Liver (tissue), 9 donors: Measurements from ENCODE around the gene PCDH9. TPM values are rescaled to one million over a fixed set of nuclear protein-coding genes. Genes with fewer than 3 reads are reported as not detected.

Experiments used
- DNase-seq: peaks from one replicate; pipeline ENCODE4 v3.0.0-alpha.2; 2017; ENCODE audit warnings: low spot score
- H3K27ac ChIP-seq, 2 donors: one replicate each; pipeline ENCODE4 v1.7.0; 2013; ENCODE audit warnings: inconsistent platforms in 2 of 2, low read length in 2 of 2, control low read depth in 1 of 2, low read depth in 1 of 2, mild to moderate bottlenecking in 1 of 2
- H3K27me3 ChIP-seq, 4 donors: one replicate each; pipeline versions ENCODE4 v1.6.1 to v1.7.0; 2013; ENCODE audit warnings: low read length in 3 of 4, inconsistent platforms in 1 of 4, mild to moderate bottlenecking in 1 of 4, moderate library complexity in 1 of 4; ENCODE audit not compliant: control insufficient read depth in 4 of 4, insufficient read depth in 4 of 4
- H3K36me3 ChIP-seq, 4 donors: one replicate each; pipeline versions ENCODE4 v1.6.1 to v1.7.0; 2013; ENCODE audit warnings: low read length in 3 of 4, mild to moderate bottlenecking in 3 of 4, low read depth in 1 of 4, moderate library complexity in 1 of 4; ENCODE audit not compliant: control insufficient read depth in 4 of 4, insufficient read depth in 3 of 4
- H3K4me1 ChIP-seq, 4 donors: one replicate each; pipeline versions ENCODE4 v1.6.1 to v1.7.0; 2013; ENCODE audit warnings: low read length in 3 of 4, mild to moderate bottlenecking in 3 of 4, moderate library complexity in 1 of 4; ENCODE audit not compliant: control insufficient read depth in 4 of 4, insufficient read depth in 4 of 4
- H3K4me3 ChIP-seq, 3 donors: one replicate each; pipeline versions ENCODE4 v1.6.1 to v1.7.0; 2013; ENCODE audit warnings: low read length in 3 of 3, control low read depth in 1 of 3, low read depth in 1 of 3, mild to moderate bottlenecking in 1 of 3
- H3K9ac ChIP-seq, 2 donors: one replicate each; pipeline ENCODE4 v1.7.0; 2013; ENCODE audit warnings: low read length in 2 of 2, mild to moderate bottlenecking in 2 of 2, moderate library complexity in 2 of 2, control low read depth in 1 of 2, low read depth in 1 of 2
- H3K9me3 ChIP-seq, 4 donors: one replicate each; pipeline versions ENCODE4 v1.6.1 to v1.7.0; 2013; ENCODE audit warnings: low read length in 3 of 4; ENCODE audit not compliant: control insufficient read depth in 4 of 4
- FOXA1 ChIP-seq: IDR thresholded peaks from 2 replicates; pipeline ENCODE4 v1.6.1; 2016; ENCODE audit warnings: antibody characterized with exemption
- FOXA2 ChIP-seq: IDR thresholded peaks from 2 replicates; pipeline ENCODE4 v1.6.1; 2016; ENCODE audit warnings: antibody characterized with exemption
- GABPA ChIP-seq, 2 donors: IDR thresholded peaks in 1 of 2; conservative IDR thresholded peaks in 1 of 2; 2 replicates each; pipeline ENCODE4 v1.6.1; 2016; ENCODE audit warnings: antibody characterized with exemption in 2 of 2, mild to moderate bottlenecking in 1 of 2, moderate library complexity in 1 of 2
- HNF4G ChIP-seq: IDR thresholded peaks from 2 replicates; pipeline ENCODE4 v1.6.1; 2016; ENCODE audit warnings: antibody characterized with exemption
- JUND ChIP-seq, 2 donors: IDR thresholded peaks; 2 replicates each; pipeline ENCODE4 v1.6.1; 2016; ENCODE audit warnings: antibody characterized with exemption in 2 of 2
- NR2F2 ChIP-seq: IDR thresholded peaks from 2 replicates; pipeline ENCODE4 v1.6.1; 2016; ENCODE audit warnings: antibody characterized with exemption
- RAD21 ChIP-seq, 2 donors: IDR thresholded peaks; 2 replicates each; pipeline ENCODE4 v1.6.1; 2016; ENCODE audit warnings: antibody characterized with exemption in 2 of 2, mild to moderate bottlenecking in 2 of 2
- SP1 ChIP-seq: IDR thresholded peaks from 2 replicates; pipeline ENCODE4 v1.6.1; 2018; ENCODE audit warnings: antibody characterized with exemption, mild to moderate bottlenecking
- YY1 ChIP-seq: IDR thresholded peaks from 2 replicates; pipeline ENCODE4 v1.6.1; 2016; ENCODE audit warnings: antibody characterized with exemption, mild to moderate bottlenecking
- WGBS: extraction: QIAGEN DNeasy Blood & Tissue Kit; methylation state at CpG from one replicate; pipeline ENCODE4 v1.1.7; 2013; 5-methylcytosine and 5-hydroxymethylcytosine counted together
- polyA plus RNA-seq, 2 donors: library from polyadenylated mRNA; stranded (reverse) in 1 of 2; unstranded in 1 of 2; fragments of 200-250 nt in 1 of 2; fragments of >200 nt in 1 of 2; fragmentation: Nextera tagmentation in 1 of 2; extraction: Ambion mirVana in 1 of 2; gene quantifications; one replicate each; pipeline versions ENCODE4 v1.2.1 to v1.2.3, GENCODE V29; 2013 to 2015
- total RNA-seq, 2 donors: library from RNA; depleted of rRNA; stranded (reverse); fragments of >200 nt; gene quantifications; one replicate each; pipeline ENCODE4 v1.2.3, GENCODE V29; 2014
- TF ChIP-seq, protein P1 (sequence below): IDR thresholded peaks from 2 replicates; pipeline ENCODE4 v1.6.1; 2016; ENCODE audit warnings: antibody characterized with exemption
- TF ChIP-seq, protein P2 (sequence below): IDR thresholded peaks from 2 replicates; pipeline ENCODE4 v1.6.1; 2016; ENCODE audit warnings: antibody characterized with exemption
- TF ChIP-seq, protein P3 (sequence below): fragments of 150-350 bp; IDR thresholded peaks from 2 replicates; pipeline ENCODE4 v1.5.1; 2017; ENCODE audit warnings: improper control_type of control experiment, low read depth, low read length; ENCODE audit not compliant: missing input control
- TF ChIP-seq, protein P4 (sequence below): IDR thresholded peaks from 2 replicates; pipeline ENCODE4 v1.6.1; 2016; ENCODE audit warnings: antibody characterized with exemption, mild to moderate bottlenecking
- donor health status: healthy.
- donor health status: healthy.
- donor health status: healthy.
- donor health status: healthy.
- donor health status: healthy.

Gene PCDH9
- total and polyA plus RNA-seq, 4 donors: 0.90 to 4.0 (median 2.2) TPM

DNA sequence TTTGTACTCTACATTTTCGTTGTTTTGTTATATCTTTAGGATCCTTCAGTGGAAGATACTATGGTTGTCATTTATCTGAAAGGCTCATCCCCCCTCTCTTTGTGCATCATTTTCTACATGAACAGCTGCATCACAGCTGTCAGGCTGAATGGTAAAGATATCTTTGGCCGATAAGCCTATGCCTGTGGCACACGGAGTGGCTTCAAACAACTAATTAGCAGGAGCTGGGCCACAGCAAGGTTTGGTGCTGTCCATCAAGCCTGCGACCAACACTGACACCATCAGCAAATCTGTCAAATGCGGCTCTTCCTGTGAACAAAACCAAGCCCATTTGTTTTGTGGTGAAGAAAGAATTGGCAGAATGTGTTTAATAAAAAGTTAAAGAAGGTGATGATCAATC lies 334.4 kb downstream of the PCDH9 start:
- no peaks in the 10 kb centered on the region for H3K4me1 ChIP-seq
- no peak for DNase-seq
- WGBS: 78% methylated on average over 5 of the region's 5 CpGs
- no peak overlapping the region for H3K9ac ChIP-seq
- no peak overlapping the region for H3K27ac ChIP-seq
- no peaks in the 10 kb centered on the region for H3K36me3 ChIP-seq
- no peaks in the 10 kb centered on the region for H3K9me3 ChIP-seq
- H3K4me3 ChIP-seq: no peak overlapping the region
- TF ChIP-seq NR2F2 (no peak), GABPA (IDR thresholded peaks at IDR 0.05 in 1 of 2, conservative IDR thresholded peaks at IDR 0.05 in 1 of 2) (no peak), HNF4G (no peak), FOXA2 (no peak), RAD21 (IDR thresholded peaks at IDR 0.05) (no peak)
- TF ChIP-seq, protein P1, sequence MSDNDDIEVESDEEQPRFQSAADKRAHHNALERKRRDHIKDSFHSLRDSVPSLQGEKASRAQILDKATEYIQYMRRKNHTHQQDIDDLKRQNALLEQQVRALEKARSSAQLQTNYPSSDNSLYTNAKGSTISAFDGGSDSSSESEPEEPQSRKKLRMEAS: no peak
- TF ChIP-seq, protein P2, sequence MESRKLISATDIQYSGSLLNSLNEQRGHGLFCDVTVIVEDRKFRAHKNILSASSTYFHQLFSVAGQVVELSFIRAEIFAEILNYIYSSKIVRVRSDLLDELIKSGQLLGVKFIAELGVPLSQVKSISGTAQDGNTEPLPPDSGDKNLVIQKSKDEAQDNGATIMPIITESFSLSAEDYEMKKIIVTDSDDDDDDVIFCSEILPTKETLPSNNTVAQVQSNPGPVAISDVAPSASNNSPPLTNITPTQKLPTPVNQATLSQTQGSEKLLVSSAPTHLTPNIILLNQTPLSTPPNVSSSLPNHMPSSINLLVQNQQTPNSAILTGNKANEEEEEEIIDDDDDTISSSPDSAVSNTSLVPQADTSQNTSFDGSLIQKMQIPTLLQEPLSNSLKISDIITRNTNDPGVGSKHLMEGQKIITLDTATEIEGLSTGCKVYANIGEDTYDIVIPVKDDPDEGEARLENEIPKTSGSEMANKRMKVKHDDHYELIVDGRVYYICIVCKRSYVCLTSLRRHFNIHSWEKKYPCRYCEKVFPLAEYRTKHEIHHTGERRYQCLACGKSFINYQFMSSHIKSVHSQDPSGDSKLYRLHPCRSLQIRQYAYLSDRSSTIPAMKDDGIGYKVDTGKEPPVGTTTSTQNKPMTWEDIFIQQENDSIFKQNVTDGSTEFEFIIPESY: no peak
- no peaks in the 10 kb centered on the region for H3K27me3 ChIP-seq

DNA sequence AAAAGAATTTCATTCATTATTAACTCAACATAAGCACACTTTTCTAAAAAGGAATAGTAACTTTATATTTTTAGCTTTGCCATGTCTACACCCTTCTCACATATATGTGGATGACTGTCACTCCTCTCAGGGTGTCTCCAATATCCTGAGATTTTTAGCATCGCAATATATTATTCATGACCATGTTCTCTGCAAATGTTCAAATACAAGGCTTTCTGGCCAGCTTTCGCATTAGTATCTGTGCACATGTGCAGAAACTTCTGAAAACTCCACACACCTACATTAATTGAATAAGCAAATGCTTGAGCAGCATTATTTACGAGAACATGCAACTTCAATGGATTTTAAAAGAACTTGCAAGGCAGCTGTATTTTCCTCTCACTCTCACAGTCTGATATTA lies 334.8 kb downstream of the PCDH9 start:
- no peak overlapping the region for H3K4me3 ChIP-seq
- H3K9ac ChIP-seq: no peak overlapping the region
- no peaks in the 10 kb centered on the region for H3K4me1 ChIP-seq
- no peaks in the 10 kb centered on the region for H3K27me3 ChIP-seq
- H3K36me3 ChIP-seq: no peaks in the 10 kb centered on the region
- TF ChIP-seq FOXA2: no peak
- TF ChIP-seq YY1: no peak
- TF ChIP-seq, protein P2: no peak
- TF ChIP-seq SP1: no peak
- TF ChIP-seq, protein P3, sequence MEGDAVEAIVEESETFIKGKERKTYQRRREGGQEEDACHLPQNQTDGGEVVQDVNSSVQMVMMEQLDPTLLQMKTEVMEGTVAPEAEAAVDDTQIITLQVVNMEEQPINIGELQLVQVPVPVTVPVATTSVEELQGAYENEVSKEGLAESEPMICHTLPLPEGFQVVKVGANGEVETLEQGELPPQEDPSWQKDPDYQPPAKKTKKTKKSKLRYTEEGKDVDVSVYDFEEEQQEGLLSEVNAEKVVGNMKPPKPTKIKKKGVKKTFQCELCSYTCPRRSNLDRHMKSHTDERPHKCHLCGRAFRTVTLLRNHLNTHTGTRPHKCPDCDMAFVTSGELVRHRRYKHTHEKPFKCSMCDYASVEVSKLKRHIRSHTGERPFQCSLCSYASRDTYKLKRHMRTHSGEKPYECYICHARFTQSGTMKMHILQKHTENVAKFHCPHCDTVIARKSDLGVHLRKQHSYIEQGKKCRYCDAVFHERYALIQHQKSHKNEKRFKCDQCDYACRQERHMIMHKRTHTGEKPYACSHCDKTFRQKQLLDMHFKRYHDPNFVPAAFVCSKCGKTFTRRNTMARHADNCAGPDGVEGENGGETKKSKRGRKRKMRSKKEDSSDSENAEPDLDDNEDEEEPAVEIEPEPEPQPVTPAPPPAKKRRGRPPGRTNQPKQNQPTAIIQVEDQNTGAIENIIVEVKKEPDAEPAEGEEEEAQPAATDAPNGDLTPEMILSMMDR: no peak
- TF ChIP-seq FOXA1: no peak
- TF ChIP-seq, protein P4, sequence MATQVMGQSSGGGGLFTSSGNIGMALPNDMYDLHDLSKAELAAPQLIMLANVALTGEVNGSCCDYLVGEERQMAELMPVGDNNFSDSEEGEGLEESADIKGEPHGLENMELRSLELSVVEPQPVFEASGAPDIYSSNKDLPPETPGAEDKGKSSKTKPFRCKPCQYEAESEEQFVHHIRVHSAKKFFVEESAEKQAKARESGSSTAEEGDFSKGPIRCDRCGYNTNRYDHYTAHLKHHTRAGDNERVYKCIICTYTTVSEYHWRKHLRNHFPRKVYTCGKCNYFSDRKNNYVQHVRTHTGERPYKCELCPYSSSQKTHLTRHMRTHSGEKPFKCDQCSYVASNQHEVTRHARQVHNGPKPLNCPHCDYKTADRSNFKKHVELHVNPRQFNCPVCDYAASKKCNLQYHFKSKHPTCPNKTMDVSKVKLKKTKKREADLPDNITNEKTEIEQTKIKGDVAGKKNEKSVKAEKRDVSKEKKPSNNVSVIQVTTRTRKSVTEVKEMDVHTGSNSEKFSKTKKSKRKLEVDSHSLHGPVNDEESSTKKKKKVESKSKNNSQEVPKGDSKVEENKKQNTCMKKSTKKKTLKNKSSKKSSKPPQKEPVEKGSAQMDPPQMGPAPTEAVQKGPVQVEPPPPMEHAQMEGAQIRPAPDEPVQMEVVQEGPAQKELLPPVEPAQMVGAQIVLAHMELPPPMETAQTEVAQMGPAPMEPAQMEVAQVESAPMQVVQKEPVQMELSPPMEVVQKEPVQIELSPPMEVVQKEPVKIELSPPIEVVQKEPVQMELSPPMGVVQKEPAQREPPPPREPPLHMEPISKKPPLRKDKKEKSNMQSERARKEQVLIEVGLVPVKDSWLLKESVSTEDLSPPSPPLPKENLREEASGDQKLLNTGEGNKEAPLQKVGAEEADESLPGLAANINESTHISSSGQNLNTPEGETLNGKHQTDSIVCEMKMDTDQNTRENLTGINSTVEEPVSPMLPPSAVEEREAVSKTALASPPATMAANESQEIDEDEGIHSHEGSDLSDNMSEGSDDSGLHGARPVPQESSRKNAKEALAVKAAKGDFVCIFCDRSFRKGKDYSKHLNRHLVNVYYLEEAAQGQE: no peak
- TF ChIP-seq JUND (IDR thresholded peaks at IDR 0.05): no peak
- TF ChIP-seq RAD21 (IDR thresholded peaks at IDR 0.05): no peak
- no peak for DNase-seq
- WGBS: 93% methylated on average over 3 of the region's 3 CpGs
- no peaks in the 10 kb centered on the region for H3K9me3 ChIP-seq
- H3K27ac ChIP-seq: no peak overlapping the region
